Erythroblast (primary cell): ENCODE data around the gene PRPF6.

Source experiments
- GATA1 ChIP-seq: IDR thresholded peaks from 2 replicates; pipeline ENCODE4 v1.6.1; 2011; ENCODE audit warnings: low read depth, mild to moderate bottlenecking, control low read depth, low read length, moderate library complexity
- POLR2A ChIP-seq: IDR thresholded peaks from 2 replicates; pipeline ENCODE4 v1.6.1; 2011; ENCODE audit warnings: mild to moderate bottlenecking, low read length

- TF ChIP-seq POLR2A (no peak), GATA1 (no peak)
These were observed 69.5 kb downstream of the PRPF6 start for GRCh38 chr20:64050261-64051032.
